ENCODE data around the gene TWIST2.
A peak's percentile ranks its signal among the peaks of the same experiment; 100 is the strongest.

The TWIST2 gene

GRCh38 chr2:238941262-238941792, 93.4 kb downstream of the TWIST2 start:
- Histone ChIP-seq H2AK5ac (ENCODE audit: low read depth, low read length) (no peak overlapping the region), H3K36me3 (replicated peaks in 1 of 2; ENCODE audit: control insufficient read depth in 2 of 2, insufficient read depth in 2 of 2, low read length in 2 of 2) (no peaks in the 10 kb centered on the region), H2AFZ (ENCODE audit: low read length) (no peak overlapping the region), H3K4me2 (ENCODE audit: insufficient read depth, low read length, poor library complexity, severe bottlenecking) (no peak overlapping the region), H3K4me1 (ENCODE audit: control insufficient read depth in 2 of 2, insufficient read depth in 1 of 2, low read depth in 1 of 2, low read length in 2 of 2) (no peaks in the 10 kb centered on the region), H2BK15ac (ENCODE audit: low read length) (no peak overlapping the region), H2BK120ac (ENCODE audit: low read depth, low read length) (no peak overlapping the region), H4K8ac (ENCODE audit: low read depth, low read length) (no peak overlapping the region), H3K14ac (ENCODE audit: low read length) (no peak overlapping the region), H4K91ac (ENCODE audit: low read depth, low read length, poor library complexity) (no peak overlapping the region), H3K27ac (replicated peaks; ENCODE audit: low read length) (no peak overlapping the region), H3K79me1 (ENCODE audit: low read depth, low read length) (no peaks in the 10 kb centered on the region), H3K18ac (ENCODE audit: low read length) (no peak overlapping the region), H2BK5ac (ENCODE audit: low read length) (no peak overlapping the region), H2BK12ac (ENCODE audit: low read length) (no peak overlapping the region), H3K4ac (ENCODE audit: low read length) (no peak overlapping the region), H3K9me3 (replicated peaks in 1 of 2; ENCODE audit: control insufficient read depth in 2 of 2, insufficient read depth in 1 of 2, low read depth in 1 of 2, low read length in 2 of 2) (peaks cover 0 to 3% of the 10 kb centered on the region in 2 donors), H3K27me3 (ENCODE audit: control insufficient read depth in 3 of 3, insufficient read depth in 3 of 3, low read depth in 1 of 3, low read length in 3 of 3) (peaks cover 0 to 5% (median 0%) of the 10 kb centered on the region in 3 experiments), H3K4me3 (ENCODE audit: low read length in 2 of 2) (no peak overlapping the region), H3K23ac (ENCODE audit: low read depth, low read length, poor library complexity) (no peak overlapping the region), H3K9ac (ENCODE audit: low read depth, low read length, poor library complexity) (no peak overlapping the region)
- DNase-seq (ENCODE audit: low spot score) = no peak
- no CpG with 5 or more reads among the region's 7 CpGs for WGBS, 2 donors (ENCODE audit: extremely low coverage in 2 of 2, insufficient read length in 2 of 2, insufficient replicate concordance in 1 of 2)

DNA sequence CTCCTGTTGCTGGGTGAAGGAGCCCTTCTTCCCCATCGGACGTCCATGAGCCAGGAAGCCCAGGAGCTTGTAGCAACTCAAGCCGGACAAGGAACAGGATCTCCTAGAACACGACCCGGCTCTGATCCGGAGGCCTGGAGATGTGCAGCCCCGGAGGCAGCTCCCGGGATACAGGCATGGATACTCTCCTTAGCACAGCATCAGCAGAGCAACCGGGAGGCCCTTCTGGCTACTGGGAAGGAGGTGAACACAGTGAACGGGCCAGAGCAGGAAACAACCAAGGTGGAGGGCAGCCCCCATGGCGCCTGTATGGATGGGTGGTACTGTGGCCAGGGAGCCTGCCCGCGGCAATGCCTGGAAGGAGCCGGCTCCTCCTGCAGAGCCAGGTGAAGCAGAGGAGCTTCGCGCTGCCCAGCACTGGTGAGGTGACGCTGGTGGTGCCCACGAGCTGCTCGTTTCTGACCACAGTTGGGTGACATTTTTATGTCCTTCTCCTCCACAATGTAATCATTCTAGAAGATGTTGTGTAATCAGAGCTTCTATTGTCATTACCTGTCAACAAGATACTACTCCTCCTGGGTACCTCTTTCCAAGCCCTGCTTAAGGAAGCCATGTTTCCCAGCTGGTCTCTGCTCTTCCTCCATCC, 94.3 kb downstream of the TWIST2 start:
- no peak for DNase-seq (ENCODE audit: low spot score)
- H3K27ac ChIP-seq (replicated peaks; ENCODE audit: low read length) = no peak overlapping the region

GRCh38 chr2:238942726-238943300, 94.9 kb downstream of the TWIST2 start:
- Histone ChIP-seq H3K4me3 (ENCODE audit: low read length in 2 of 2) (no peak overlapping the region), H3K4me2 (ENCODE audit: insufficient read depth, low read length, poor library complexity, severe bottlenecking) (no peak overlapping the region), H2AFZ (ENCODE audit: low read length) (no peak overlapping the region), H2AK5ac (ENCODE audit: low read depth, low read length) (no peak overlapping the region), H3K36me3 (replicated peaks in 1 of 2; ENCODE audit: control insufficient read depth in 2 of 2, insufficient read depth in 2 of 2, low read length in 2 of 2) (no peaks in the 10 kb centered on the region), H3K27ac (replicated peaks; ENCODE audit: low read length) (no peak overlapping the region), H2BK120ac (ENCODE audit: low read depth, low read length) (no peak overlapping the region), H4K91ac (ENCODE audit: low read depth, low read length, poor library complexity) (no peak overlapping the region), H2BK5ac (ENCODE audit: low read length) (no peak overlapping the region), H2BK15ac (ENCODE audit: low read length) (no peak overlapping the region), H3K23ac (ENCODE audit: low read depth, low read length, poor library complexity) (no peak overlapping the region), H3K18ac (ENCODE audit: low read length) (no peak overlapping the region), H3K79me1 (ENCODE audit: low read depth, low read length) (no peaks in the 10 kb centered on the region), H3K27me3 (ENCODE audit: control insufficient read depth in 3 of 3, insufficient read depth in 3 of 3, low read depth in 1 of 3, low read length in 3 of 3) (peaks cover 0 to 5% (median 0%) of the 10 kb centered on the region in 3 experiments), H3K14ac (ENCODE audit: low read length) (no peak overlapping the region), H3K4me1 (ENCODE audit: control insufficient read depth in 2 of 2, insufficient read depth in 1 of 2, low read depth in 1 of 2, low read length in 2 of 2) (peaks cover 0 to 1% of the 10 kb centered on the region in 2 donors), H3K9me3 (replicated peaks in 1 of 2; ENCODE audit: control insufficient read depth in 2 of 2, insufficient read depth in 1 of 2, low read depth in 1 of 2, low read length in 2 of 2) (peaks cover 0 to 3% of the 10 kb centered on the region in 2 donors), H2BK12ac (ENCODE audit: low read length) (no peak overlapping the region), H3K9ac (ENCODE audit: low read depth, low read length, poor library complexity) (no peak overlapping the region), H4K8ac (ENCODE audit: low read depth, low read length) (no peak overlapping the region), H3K4ac (ENCODE audit: low read length) (no peak overlapping the region)
- no peak for DNase-seq (ENCODE audit: low spot score)
- no CpG with 5 or more reads among the region's 13 CpGs for WGBS, 2 donors (ENCODE audit: extremely low coverage in 2 of 2, insufficient read length in 2 of 2, insufficient replicate concordance in 1 of 2)

More for the DNA sequence above, 94.3 kb downstream of the TWIST2 start:
- peaks cover 0 to 3% of the 10 kb centered on the region in 2 donors for H3K9me3 ChIP-seq (replicated peaks in 1 of 2; ENCODE audit: control insufficient read depth in 2 of 2, insufficient read depth in 1 of 2, low read depth in 1 of 2, low read length in 2 of 2)
- H2BK5ac ChIP-seq (ENCODE audit: low read length) = peak overlapping the region; percentile 31
- no peak overlapping the region for H3K4ac ChIP-seq (ENCODE audit: low read length)
- no peaks in the 10 kb centered on the region for H3K4me1 ChIP-seq (ENCODE audit: control insufficient read depth in 2 of 2, insufficient read depth in 1 of 2, low read depth in 1 of 2, low read length in 2 of 2)
- no CpG with 5 or more reads among the region's 19 CpGs for WGBS, 2 donors (ENCODE audit: extremely low coverage in 2 of 2, insufficient read length in 2 of 2, insufficient replicate concordance in 1 of 2)
- H2AK5ac ChIP-seq (ENCODE audit: low read depth, low read length) = no peak overlapping the region
- no peak overlapping the region for H2AFZ ChIP-seq (ENCODE audit: low read length)
- H3K18ac ChIP-seq (ENCODE audit: low read length) = peak overlapping the region; percentile 58
- no peak overlapping the region for H3K4me2 ChIP-seq (ENCODE audit: insufficient read depth, low read length, poor library complexity, severe bottlenecking)
- no peak overlapping the region for H3K9ac ChIP-seq (ENCODE audit: low read depth, low read length, poor library complexity)
- H2BK15ac ChIP-seq (ENCODE audit: low read length) = no peak overlapping the region
- no peak overlapping the region for H2BK12ac ChIP-seq (ENCODE audit: low read length)
- H3K27me3 ChIP-seq (ENCODE audit: control insufficient read depth in 3 of 3, insufficient read depth in 3 of 3, low read depth in 1 of 3, low read length in 3 of 3) = peaks cover 0 to 5% (median 0%) of the 10 kb centered on the region in 3 experiments
- H3K23ac ChIP-seq (ENCODE audit: low read depth, low read length, poor library complexity) = no peak overlapping the region
- H3K79me1 ChIP-seq (ENCODE audit: low read depth, low read length) = no peaks in the 10 kb centered on the region
- peak overlapping the region; percentile 41 for H3K14ac ChIP-seq (ENCODE audit: low read length)
- H3K36me3 ChIP-seq (replicated peaks in 1 of 2; ENCODE audit: control insufficient read depth in 2 of 2, insufficient read depth in 2 of 2, low read length in 2 of 2) = no peaks in the 10 kb centered on the region
- H3K4me3 ChIP-seq (ENCODE audit: low read length in 2 of 2) = no peak overlapping the region
- no peak overlapping the region for H4K8ac ChIP-seq (ENCODE audit: low read depth, low read length)
- H2BK120ac ChIP-seq (ENCODE audit: low read depth, low read length) = no peak overlapping the region
- no peak overlapping the region for H4K91ac ChIP-seq (ENCODE audit: low read depth, low read length, poor library complexity)

DNA sequence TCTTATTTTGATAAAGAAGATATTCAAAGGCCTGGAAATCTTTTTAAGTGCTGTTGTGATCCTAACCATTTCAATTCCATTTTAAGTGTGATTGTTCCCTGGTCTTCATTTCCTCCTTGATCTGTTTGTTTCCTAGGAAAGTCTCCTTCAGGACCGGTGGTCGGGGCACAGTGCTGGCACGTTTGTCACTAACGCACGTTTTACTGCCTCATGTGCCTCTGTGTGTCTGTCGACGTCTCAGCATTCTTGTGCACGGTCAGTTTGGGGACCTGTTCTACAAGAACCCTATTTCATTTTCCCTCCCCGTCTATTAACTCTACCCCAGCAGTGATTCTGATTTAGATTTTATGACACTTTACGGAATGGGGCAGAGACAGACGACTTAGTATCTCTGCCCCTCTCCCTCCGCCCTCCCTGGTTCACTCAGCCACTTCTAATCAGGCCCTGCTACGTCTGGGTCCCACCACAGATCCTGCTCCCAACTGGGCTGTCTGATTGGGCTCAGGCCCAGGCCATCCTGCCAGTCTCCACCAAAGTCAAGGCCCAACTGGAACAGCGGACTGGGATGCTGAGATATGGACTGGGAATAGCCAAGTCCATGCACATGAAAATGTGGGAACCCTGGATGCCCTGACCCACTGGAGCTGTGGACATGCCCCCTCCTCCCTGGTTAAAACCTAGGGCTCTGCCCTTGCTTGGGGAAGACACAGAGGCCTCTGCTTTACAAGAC, 95.6 kb downstream of the TWIST2 start:
- no peak overlapping the region for H2BK5ac ChIP-seq (ENCODE audit: low read length)
- H3K36me3 ChIP-seq (replicated peaks in 1 of 2; ENCODE audit: control insufficient read depth in 2 of 2, insufficient read depth in 2 of 2, low read length in 2 of 2) = no peaks in the 10 kb centered on the region
- H3K27me3 ChIP-seq (ENCODE audit: control insufficient read depth in 3 of 3, insufficient read depth in 3 of 3, low read depth in 1 of 3, low read length in 3 of 3) = peaks cover 0 to 5% (median 0%) of the 10 kb centered on the region in 3 experiments
- H3K4ac ChIP-seq (ENCODE audit: low read length) = no peak overlapping the region
- H3K23ac ChIP-seq (ENCODE audit: low read depth, low read length, poor library complexity) = no peak overlapping the region
- H2BK120ac ChIP-seq (ENCODE audit: low read depth, low read length) = no peak overlapping the region
- H3K14ac ChIP-seq (ENCODE audit: low read length) = no peak overlapping the region
- no peak overlapping the region for H3K4me3 ChIP-seq (ENCODE audit: low read length in 2 of 2)
- H2BK12ac ChIP-seq (ENCODE audit: low read length) = no peak overlapping the region
- H3K9me3 ChIP-seq (replicated peaks in 1 of 2; ENCODE audit: control insufficient read depth in 2 of 2, insufficient read depth in 1 of 2, low read depth in 1 of 2, low read length in 2 of 2) = peaks cover 0 to 3% of the 10 kb centered on the region in 2 donors
- H3K27ac ChIP-seq (replicated peaks; ENCODE audit: low read length) = no peak overlapping the region
- no peak overlapping the region for H4K8ac ChIP-seq (ENCODE audit: low read depth, low read length)
- H3K4me2 ChIP-seq (ENCODE audit: insufficient read depth, low read length, poor library complexity, severe bottlenecking) = no peak overlapping the region
- no peak overlapping the region for H2AFZ ChIP-seq (ENCODE audit: low read length)
- H2BK15ac ChIP-seq (ENCODE audit: low read length) = no peak overlapping the region
- peaks cover 0 to 1% of the 10 kb centered on the region in 2 donors for H3K4me1 ChIP-seq (ENCODE audit: control insufficient read depth in 2 of 2, insufficient read depth in 1 of 2, low read depth in 1 of 2, low read length in 2 of 2)
- H3K18ac ChIP-seq (ENCODE audit: low read length) = no peak overlapping the region
- no peak for DNase-seq (ENCODE audit: low spot score)
- no CpG with 5 or more reads among the region's 14 CpGs for WGBS, 2 donors (ENCODE audit: extremely low coverage in 2 of 2, insufficient read length in 2 of 2, insufficient replicate concordance in 1 of 2)
- H4K91ac ChIP-seq (ENCODE audit: low read depth, low read length, poor library complexity) = no peak overlapping the region
- H2AK5ac ChIP-seq (ENCODE audit: low read depth, low read length) = no peak overlapping the region
- no peak overlapping the region for H3K9ac ChIP-seq (ENCODE audit: low read depth, low read length, poor library complexity)
- no peaks in the 10 kb centered on the region for H3K79me1 ChIP-seq (ENCODE audit: low read depth, low read length)

Measured in neuronal stem cell (in vitro differentiated cells).